ENCODE measurements around the gene TRAF5. TPM values are rescaled to one million over a fixed set of nuclear protein-coding genes. Genes with fewer than 3 reads are reported as not detected.

Gene TRAF5
- total RNA-seq, 1 experiment from 2014 or later: 6.5 TPM

DNA sequence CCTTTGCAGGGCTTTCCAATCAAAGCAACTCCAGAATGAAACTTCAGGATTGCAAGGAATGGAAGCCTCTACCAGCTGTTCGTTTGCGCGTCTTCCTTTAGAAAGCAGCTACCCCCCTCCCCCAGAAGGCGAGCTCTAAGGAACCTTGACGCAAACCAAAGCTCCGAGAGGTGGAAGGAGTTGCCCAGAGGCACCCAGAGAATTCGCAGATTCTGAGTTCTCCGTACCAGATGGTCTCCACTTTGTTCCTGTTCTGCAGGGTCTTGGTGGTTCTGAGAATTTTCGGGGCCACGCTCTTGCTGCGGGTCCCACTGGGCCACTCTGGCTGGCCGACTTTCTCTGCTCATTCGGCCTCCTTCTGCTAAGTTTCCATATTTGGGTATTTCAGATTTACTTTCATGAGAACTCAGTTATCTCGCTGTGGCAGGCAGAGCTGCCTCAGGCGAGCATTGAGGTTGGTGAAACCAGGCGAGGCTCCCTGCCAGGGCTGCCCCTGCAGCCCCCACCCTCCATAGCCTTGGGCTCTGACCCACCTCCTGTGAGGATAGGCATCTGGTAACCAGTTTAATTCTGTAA, 801 bp downstream of the TRAF5 start:
- DNase-seq (ENCODE audit: low read depth): no peak

DNA sequence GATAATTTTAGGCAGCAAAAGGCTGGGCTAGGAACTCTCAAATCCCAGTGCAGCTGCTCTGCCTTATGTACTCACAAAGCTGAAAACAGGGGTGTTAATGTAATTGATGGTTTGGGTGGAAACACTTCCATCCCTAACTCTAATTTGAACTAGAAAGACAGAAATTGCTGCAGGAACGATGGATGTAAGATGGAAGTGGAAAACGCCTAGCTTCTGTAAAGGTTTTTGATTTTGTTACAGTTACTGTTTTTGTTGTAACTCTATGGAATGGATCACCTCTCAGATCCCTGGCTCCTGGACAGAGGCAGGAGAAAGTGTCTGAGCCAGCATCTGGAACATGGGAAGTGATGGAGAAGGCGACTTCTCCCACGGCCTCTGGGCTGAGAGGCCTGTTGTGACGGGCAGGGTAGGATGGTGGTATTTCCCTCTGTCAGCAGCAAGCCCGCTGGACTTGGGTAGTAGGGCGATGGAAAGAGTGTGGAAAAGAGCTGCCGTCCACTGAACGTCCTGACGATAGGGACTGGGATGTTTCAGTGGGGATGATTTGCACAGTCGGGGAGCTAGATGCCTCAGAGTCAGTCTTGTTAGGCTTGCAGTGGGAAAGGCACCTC, 1.6 kb downstream of the TRAF5 start:
- DNase-seq (ENCODE audit: low read depth): no peak

DNA sequence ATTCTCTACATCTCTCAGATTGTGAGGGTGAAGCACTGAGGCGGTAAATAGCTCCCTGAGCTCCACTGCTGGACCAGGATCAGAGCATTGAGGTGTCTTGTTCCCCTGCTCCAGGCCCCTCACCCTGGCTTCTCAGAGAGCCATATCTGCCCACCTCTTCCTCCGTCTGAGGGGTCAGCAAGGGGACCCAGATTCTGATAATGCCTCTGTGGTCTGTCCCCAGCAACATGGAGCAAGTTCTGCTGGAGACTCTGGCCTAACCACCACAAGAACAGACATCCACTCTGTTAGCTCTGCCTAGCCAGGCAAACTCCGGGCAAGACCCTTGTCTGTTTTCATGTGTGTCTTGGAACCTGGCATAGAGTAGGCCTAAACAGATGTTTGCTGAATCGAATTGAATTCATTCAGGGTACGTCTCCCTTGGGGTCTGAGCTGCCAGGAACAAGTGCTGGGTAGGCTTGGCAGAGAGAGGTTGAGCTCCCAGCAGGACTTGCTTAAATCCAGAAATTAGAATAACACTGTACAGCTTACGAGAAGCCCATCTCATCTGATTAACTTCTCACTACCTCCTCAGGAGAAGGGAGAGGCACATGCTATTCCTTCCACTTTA, 2.3 kb downstream of the TRAF5 start:
- no peak for DNase-seq (ENCODE audit: low read depth)

DNA sequence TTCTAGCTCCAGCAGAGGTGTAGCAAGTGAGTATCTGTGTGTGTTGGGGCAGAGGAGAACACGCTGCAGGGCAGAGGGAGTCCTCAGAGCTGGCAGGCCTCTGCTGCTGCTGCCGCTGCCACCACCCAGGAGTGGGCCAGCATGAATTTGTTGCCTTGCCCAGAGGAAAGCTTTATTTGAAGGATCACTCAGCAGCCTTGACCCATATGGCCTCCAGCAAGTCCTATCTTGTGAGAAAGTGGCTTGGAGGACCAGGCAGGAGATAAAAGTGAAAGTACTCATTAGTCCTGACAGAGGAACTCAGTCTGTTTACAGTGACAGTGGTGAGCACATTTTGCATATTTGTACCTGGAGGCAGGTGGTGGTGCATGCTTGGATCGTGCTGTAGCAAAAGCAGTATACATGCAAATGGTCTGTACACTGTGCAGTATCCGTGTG, 3.1 kb downstream of the TRAF5 start:
- no peak for DNase-seq (ENCODE audit: low read depth)

DNA sequence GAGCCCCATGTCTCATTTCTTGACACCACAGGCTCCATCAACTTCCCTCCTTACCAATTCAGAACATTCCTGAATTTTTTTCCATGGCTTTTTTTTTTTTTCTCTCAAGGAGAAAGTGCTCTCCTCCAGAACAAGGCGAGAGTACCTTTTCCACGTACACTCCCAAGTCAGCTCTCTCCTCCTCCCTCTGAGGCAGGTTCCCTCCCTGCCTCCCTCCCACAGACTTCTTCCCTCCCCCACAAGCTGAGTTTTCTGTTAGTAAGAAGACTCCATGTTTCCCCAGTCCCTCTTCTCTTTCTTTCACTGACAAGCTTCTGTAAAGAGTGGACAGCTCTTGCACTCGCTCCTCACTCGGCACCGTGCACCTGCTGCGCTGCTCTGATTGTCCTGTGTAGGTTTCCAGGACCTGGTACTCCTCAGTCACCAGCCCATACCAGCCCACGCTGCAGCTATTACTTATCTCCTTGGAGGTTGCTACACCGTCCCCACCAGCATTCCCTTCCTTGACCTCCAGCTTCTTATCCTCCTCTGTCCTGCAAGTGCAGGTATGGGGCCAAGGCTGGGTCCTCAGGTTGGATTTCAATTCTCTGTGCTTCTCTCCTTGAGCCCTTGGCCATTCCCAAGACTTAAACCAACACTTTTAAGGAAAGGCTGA, 3.8 kb downstream of the TRAF5 start:
- no peak for DNase-seq (ENCODE audit: low read depth)

DNA sequence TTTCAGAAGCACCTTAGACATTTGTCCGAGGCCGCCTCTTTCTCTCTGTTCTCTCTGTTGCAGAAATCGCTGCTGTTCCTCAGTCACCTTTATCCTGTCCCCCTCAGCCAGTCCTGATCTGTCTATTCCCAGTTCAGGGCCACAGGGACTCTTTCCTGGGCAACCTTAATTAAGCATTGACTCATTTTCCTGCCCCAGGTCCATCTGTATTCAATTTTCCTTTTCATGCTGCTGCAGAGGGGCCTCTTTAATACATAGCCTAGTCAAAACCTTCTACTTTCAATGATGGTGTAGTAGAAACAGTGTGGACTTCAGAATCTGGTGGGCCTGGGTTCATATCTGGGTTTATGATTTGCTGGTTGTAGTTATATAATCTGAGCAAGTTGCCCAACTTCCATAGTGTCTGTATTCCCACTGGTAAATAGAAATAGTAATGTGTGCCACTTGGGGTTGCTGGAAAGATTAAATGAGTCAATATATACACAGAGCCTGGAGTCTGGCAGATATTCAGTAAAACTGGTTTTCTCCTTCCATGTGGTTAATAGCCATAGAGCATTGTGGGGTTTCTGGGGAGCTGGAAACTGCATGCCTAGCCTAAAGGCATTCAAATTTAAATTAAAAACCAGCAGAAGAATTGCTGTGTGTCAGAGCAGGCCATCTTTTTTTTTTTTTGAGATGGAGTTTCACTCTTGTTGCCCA, 4.5 kb downstream of the TRAF5 start:
- DNase-seq (ENCODE audit: low read depth): no peak

DNA sequence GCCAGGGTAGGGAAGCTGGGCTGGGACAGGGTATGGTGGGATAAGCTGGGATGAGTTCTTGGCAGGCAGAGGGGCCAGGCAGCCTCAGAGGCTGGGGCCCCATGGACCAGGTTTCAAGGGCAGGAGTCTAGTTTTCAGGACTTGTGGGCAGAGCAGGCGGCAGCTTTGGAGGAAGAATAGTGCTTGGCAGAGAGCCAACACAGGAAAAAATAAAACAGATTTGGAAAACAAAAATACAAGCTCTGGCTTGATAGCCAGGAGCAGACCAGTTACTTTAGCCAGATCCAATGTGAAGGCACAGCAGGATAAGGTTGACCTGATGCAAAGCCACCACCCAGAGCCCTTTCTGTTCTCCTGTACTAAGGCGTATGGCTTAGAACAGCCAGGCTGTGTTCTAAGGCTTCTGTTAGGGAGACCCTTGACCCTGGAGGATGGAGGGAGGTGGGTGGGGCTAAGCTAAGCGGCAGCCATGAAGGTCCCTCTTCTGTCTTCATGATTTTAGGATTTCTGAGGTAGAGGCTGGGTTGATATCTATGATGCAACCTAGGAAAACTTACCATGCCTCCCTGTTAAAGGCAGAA, 5.5 kb downstream of the TRAF5 start:
- no peak for DNase-seq (ENCODE audit: low read depth)

DNA sequence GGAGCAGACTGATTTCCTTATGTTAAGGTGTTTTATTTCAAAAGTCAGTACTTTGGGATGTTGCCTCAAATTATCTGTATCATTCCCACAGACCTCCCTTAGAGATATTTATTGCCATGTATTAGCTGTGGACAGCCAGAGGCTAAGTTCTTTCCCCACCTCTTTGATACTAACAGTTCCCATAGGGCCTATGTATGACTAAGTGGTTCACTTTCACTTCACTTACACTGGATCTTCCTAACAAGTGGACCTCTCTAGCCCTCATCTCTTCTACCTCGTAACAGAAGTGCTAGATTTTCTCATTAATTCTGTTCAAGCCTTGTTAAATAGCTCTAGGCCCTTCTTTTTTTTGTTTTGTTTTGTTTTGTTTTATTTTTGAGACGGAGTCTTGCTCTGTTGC, 6.2 kb downstream of the TRAF5 start:
- DNase-seq (ENCODE audit: low read depth): no peak

DNA sequence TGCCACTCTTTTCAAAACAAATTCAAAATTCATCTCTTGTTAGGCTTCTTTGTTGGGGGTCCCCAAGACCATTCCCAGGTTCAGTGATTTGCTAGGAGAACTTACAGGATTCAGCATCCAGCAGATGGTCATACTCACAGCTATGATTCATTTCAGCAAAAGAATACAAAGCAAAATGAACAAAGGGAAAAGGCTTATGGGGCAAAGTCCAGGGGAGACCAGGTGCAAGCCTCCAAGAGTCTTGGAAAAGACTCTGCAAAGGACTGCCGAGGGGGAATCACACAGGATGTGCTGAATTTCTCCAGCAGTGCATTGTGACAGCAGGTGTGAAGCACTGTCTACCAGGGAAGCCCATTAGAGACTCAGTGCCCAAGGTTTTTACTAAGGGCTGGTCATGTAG, 7.3 kb downstream of the TRAF5 start:
- no peak for DNase-seq (ENCODE audit: low read depth)

DNA sequence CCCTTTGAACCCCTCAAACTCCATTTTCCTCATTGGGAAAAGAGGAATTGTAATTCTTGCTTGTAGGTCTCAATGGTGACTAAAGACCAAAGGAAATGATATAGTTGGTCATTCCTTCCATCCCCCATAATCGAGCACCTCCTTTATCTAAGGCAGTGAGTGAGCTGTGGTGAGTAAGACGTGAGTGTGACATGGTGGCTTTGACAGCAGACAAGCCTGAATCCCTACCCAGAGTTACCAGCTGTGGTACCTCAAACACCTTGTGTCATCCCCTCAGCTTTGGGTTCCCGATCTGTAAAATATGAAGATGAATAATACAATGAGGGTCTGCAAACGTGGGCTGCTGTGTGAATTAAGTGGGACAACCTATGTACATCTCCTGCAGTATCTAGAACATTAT, 8.4 kb downstream of the TRAF5 start:
- DNase-seq (ENCODE audit: low read depth): peak; percentile 60

DNA sequence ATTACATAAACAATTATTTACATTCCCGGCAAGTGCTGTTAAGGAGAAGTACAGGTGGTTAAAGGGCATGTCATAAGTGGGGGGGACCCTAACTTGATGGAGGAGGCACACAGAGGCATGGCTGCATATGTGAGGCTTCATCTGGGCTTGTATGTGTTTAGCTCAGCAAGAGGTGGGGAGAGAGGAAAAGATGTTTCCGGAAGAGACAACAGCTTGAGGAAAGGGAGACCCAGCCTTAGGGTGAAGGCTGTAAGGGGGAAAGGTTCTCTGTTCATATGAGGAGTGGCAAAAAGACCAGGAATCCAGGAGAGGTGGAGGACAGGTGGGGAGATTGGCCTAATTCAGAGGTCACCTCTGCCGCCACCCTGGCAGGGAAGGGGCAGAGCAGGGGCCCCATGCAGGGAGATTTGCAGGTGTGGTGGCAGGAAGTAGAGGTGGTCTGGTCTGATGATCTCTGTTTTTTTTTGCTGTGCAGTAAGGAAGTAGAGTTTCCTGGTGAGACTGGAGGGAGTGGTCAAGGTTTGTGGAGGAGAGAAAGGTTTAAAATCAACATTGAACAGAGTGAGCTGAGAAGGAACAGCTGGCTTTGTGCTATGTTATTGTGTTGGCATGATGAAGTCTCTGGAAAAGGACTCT, 9.0 kb downstream of the TRAF5 start:
- no peak for DNase-seq (ENCODE audit: low read depth)

DNA sequence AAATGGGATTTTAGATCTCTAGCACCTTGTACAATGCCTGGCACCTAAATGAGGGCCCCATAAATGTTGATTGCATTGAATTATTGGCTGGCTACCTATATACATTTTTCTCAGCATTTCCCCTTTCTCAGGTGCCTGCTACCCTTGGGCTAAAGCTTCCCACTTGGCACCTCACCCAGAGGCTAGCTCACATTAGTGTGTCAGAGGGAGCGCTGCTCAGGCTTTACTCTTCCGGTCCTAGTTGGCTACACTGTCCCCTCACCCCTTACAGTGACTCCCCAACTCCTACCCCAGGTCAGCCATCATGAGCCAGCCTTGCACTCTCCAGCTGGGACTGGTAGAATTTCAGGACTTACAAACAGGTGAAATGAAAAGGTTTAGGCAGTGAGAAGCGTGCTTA, 9.5 kb downstream of the TRAF5 start:
- DNase-seq (ENCODE audit: low read depth): no peak

DNA sequence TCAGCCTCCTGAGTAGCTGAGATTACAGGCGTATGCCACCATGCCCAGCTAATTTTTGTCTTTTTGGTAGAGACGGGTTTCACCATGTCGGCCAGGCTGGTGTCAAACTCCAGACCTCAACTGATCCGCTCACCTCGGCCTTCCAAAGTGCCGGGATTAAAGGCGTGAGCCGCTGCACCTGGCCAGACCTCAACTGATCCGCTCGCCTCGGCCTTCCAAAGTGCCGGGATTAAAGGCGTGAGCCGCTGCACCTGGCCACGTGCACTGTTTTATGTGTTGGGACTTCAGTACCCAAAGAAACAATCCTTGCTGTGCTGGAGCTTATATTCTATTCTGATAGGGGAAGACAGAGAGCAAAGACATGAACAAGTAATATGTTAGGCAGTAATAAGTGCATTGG, 10.1 kb downstream of the TRAF5 start:
- DNase-seq (ENCODE audit: low read depth): no peak

DNA sequence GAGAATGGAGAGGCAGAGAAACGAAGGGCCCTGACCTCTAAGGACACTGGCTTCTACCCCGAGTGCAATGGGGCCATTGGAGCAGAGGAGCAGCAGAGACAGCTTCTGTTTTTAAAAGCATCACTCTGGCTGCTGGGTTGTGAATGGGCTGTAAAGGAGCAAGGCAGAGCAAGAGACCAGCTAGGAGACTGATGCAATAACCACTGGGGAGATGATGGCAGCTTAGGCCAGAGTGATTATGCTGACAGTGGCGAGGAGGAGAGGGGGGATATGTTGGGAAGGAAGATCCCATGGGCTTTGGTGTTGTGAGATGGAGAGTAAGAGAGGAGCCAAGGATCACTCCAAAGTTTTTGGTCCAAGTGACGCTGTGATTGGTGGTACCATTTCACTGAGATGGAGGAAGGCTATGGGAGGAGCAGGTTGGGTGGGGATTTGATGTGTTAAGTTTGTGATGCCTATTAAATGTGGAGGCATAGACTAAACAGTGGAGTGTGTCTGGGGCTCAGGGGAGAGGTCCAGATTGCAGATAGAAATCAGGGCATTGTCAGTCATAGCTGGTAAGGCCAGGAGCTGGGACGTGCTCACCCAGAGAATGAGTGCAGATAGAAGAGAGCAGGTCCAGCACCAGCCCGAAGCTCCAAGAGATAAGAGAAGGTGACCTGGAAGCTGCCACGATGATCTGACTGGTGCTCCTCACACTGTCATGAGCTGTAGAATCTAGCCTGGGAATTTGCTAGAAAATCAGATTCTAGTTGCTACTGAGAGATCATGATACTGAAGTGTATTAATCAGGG, 11.0 kb downstream of the TRAF5 start:
- DNase-seq (ENCODE audit: low read depth): no peak

DNA sequence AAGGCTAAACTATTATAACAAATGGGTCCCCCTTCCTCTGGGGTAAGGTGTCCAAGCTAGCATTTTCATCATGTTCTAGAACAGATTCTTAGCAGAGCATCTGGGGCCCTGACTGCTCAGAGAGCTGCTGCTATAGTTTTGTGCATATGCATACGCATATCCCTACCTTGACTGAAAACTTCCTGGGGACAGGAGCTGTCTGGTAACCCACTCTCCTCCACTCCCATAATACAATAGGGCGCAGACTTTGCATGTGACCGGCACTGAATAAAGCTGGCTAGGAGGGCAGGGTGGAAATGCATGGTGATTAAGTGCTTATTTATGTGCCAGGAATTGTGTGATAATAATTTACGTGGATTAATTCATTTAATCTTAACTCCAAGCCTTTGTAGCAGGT, 11.6 kb downstream of the TRAF5 start:
- DNase-seq (ENCODE audit: low read depth): no peak

DNA sequence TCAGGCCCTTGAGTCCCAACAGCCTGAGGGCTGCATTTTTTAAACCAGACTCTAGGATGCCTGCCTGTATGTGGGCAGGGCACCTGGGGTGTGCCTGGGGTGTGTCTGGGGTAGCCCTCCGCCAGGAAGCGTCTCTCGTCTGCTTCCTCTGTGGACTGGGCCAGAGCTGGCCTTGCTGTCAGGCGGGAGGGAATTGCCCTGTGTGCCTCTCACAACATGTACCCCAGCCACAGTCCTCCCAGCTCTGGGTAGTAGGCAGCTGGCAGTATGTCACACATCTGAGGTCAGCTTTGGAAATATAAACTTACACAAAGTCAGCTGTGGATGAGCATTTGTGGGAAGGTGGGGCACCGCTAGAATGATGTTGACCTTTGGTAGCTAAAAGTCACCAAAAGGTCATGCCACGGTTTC, 13.0 kb downstream of the TRAF5 start:
- DNase-seq (ENCODE audit: low read depth): no peak

DNA sequence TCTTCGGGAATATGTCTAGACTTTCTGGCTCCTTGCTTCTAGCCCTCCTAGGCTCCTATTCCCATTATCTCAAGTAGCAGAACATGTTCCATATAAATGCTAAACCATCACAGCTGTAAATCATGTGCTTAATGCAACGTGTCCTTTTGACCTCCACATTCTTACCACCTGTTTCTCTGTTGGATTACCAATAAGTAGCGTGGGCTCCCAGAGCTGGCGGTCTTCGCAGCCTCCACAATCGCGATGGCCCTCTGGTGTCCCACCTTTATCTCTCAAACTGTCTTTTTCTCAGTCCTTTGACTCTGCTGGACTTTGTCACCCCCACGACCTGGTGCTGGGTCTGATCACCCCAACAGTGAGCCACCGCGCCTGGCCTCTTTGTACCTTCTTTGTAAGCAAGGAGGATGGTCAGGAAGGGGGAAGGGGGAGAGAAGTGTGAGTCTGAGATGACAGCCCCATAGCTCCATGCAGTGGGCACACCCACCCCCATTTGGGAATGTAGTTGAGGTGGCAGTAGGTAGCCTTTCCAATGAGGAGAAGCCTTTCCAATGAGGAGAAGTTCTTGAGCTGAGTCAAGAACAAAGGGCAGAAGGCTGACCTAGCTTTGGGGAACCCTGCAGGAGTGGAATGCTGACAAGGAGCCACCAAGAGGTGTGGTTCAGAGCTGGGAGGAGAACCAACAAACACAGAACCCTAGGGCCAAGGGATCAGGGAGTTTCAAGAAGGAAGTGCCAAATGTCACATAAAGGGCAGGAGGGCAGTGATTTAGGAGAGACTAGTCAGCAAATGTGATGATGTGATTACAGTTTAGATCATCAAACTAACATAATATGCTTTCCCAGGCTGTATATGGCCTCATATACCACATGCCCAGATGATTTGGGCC, 14.2 kb downstream of the TRAF5 start:
- no peak for DNase-seq (ENCODE audit: low read depth)

DNA sequence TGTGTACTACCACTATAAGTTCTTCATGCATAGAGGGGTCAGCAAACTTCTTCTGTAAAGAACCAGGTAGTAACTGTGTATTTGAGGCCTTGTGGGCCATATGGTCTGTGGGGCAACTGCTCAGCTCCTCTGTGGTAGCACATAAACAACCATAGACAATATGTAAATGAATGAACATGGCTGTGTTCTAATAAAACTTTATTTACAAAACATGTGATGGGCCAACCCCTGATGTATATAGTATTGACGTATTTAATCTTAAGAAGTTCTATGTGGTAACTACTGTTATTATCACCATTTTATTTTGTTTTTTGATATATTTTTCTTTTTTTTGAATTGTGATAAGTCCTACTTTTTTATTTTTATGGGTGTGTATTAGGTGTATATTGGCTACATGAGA, 15.4 kb downstream of the TRAF5 start:
- no peak for DNase-seq (ENCODE audit: low read depth)

DNA sequence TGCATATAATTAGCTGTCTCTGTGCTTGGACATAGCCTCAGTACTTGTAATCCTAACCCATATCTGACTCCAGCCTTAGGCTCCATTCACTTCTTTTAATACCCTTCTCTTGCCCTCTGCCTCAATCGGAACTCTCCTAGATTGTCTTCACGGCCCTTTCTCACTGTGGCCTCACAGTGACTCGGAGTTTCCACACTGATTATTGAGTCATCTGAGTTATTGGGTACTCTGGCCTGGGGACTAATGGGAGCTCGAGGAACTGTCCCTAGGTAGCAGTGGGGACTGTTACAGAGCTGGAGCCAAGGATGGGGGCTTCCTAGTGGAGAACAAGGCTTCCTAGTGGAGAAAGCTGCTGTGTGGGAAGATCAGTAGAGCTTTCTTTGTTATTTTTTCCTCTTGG, 17.0 kb downstream of the TRAF5 start:
- DNase-seq (ENCODE audit: low read depth): no peak
